ENCODE data around the gene SDS. TPM values are rescaled to one million over a fixed set of nuclear protein-coding genes. Genes with fewer than 3 reads are reported as not detected.

The SDS gene
- total RNA-seq, 1 experiment from 2014 or later, result not detected

DNA sequence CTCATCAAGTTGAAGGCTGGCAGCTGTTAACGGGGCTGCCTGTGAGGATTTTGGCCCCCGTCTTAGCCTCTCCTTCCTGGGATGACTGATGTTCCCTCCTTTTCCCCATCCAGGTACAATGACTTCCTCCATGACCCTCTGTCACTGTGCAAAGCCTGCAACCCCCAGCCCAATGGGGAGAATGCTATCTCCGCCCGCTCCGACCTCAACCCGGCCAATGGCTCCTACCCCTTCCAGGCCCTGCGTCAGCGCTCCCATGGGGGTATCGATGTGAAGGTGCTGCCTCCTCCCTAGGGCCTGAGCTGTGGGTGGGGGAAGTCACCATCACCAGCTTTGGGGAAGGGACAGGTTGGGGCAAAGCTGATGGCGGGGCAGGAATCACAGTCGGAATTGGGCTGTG, 16.1 kb downstream of the SDS start:
- no peaks in the 10 kb centered on the region for H3K27me3 ChIP-seq (ENCODE audit: insufficient read depth, low read length)
- H2BK5ac ChIP-seq (ENCODE audit: insufficient read length, low read length), result no peak overlapping the region
- no peaks in the 10 kb centered on the region for H4K20me1 ChIP-seq (ENCODE audit: control insufficient read depth, insufficient read depth, insufficient read length)
- no peaks in the 10 kb centered on the region for H3K4me1 ChIP-seq (ENCODE audit: insufficient read depth, low read length)
- H3K56ac ChIP-seq (ENCODE audit: insufficient read length, low read depth, low read length), result no peak overlapping the region
- no peak overlapping the region for H2AK5ac ChIP-seq (ENCODE audit: insufficient read length, low read length)
- H3K23ac ChIP-seq (ENCODE audit: insufficient read length, low read depth, low read length), result no peak overlapping the region
- no peak overlapping the region for H3K4ac ChIP-seq (ENCODE audit: low read depth, low read length)
- no CpG with 5 or more reads among the region's 11 CpGs for WGBS (ENCODE audit: extremely low coverage, insufficient read length, low lambda C conversion rate)
- no peak overlapping the region for H4K5ac ChIP-seq (ENCODE audit: insufficient read length, low read depth, low read length)
- Mint-ChIP-seq H3K27me3 (ENCODE audit: low read depth) (no peaks in the 10 kb centered on the region; the same call in 1 of the 2 replicates), H3K9me3 (no peaks in the 10 kb centered on the region), H3K4me1 (no peaks in the 10 kb centered on the region), H3K36me3 (ENCODE audit: insufficient read depth in 1 of 3, low read depth in 3 of 3) (peaks cover 4 to 36% (median 35%) of the 10 kb centered on the region in 3 experiments; a peak in 6 of 7 replicates), H3K27ac (no peak overlapping the region; a peak in 1 of 7 replicates), H3K4me3 (no peak overlapping the region)
- no peak overlapping the region for H3K14ac ChIP-seq (ENCODE audit: insufficient read depth, low read length)
- no peaks in the 10 kb centered on the region for H3K79me2 ChIP-seq (ENCODE audit: insufficient read depth, low read length)
- H3K4me2 ChIP-seq (ENCODE audit: insufficient read depth, insufficient read length, low read length), result no peak overlapping the region
- no peak overlapping the region for H4K8ac ChIP-seq (replicated peaks; ENCODE audit: insufficient read length, low read depth, low read length)
- H3K79me1 ChIP-seq (ENCODE audit: insufficient read depth, low read depth, low read length, poor library complexity, severe bottlenecking), result no peaks in the 10 kb centered on the region
- H4K91ac ChIP-seq (ENCODE audit: insufficient read length, low read depth, low read length), result no peak overlapping the region
- H2BK120ac ChIP-seq (ENCODE audit: low read depth, low read length, poor library complexity, severe bottlenecking), result no peak overlapping the region
- no peaks in the 10 kb centered on the region for H3K9me3 ChIP-seq (ENCODE audit: control insufficient read depth, low read depth, low read length)
- no peak overlapping the region for H2AFZ ChIP-seq (ENCODE audit: low read length)
- no peak for TF ChIP-seq CTCF (conservative IDR thresholded peaks at IDR 0.05)
- no peak overlapping the region for H3T11ph ChIP-seq (ENCODE audit: low read length)
- DNase-seq, result no peak
- H3K18ac ChIP-seq (ENCODE audit: insufficient read length, low read depth, low read length), result no peak overlapping the region
- H2BK12ac ChIP-seq (ENCODE audit: insufficient read length, low read depth, low read length), result no peak overlapping the region
- H3K23me2 ChIP-seq (ENCODE audit: insufficient read length, low read depth, low read length, poor library complexity, severe bottlenecking), result no peaks in the 10 kb centered on the region
- H3K27ac ChIP-seq (ENCODE audit: insufficient read length, low read depth, low read length), result no peak overlapping the region
- no peak overlapping the region for H2BK15ac ChIP-seq (ENCODE audit: low read depth, low read length)
- H3K9ac ChIP-seq (ENCODE audit: extremely low read depth, insufficient read length, low read length), result no peak overlapping the region
- no peak overlapping the region for H2BK20ac ChIP-seq (ENCODE audit: low read depth, low read length, poor library complexity, severe bottlenecking)
